ENCODE data around the gene COL9A3.

COL9A3 gene

DNA sequence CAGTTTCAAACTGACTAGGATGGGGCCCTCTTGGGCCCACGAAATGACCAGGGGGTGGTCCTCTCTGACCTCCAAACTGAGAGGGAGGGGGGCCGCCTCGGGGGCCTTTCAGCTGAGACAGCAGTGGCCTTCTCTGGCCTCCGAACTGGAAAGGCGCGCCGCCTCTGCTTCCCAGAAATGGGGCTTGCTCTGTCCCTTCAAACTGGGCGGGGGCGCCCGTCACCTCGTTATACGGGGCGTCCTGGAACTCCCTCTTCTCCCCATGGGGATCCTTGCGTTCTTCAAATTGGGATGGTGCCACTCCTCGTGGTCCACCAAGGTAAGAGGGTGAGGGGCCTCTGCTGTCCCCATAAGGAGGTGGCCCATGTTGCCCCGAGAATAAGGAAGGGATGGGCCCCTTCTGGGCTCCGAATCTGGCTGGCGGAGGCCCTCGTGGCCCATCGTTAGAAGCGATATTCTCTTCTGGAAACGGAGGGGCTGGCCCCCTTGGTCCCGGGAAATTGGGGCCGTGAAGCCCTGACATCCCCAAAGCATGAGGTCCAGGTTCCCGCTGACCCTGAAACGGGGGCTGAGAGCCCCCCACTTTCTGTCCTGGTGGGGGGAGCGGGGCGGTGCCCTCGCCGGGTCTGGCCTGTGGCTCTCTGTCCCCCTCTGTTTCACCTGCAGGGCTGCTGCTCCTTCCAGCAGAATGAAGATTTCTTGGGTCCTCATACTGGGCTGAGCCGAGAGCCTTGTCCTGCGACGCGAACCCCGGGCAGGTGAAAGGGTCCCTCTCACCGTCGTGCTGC lies 63.5 kb downstream of the COL9A3 start:
- no peak for DNase-seq (ENCODE audit: low read depth)
- no peak overlapping the region for H3K4me3 ChIP-seq (ENCODE audit: low read length)
- TF ChIP-seq CTCF (conservative IDR thresholded peaks at IDR 0.05; ENCODE audit: low read length) = no peak

- no peak for DNase-seq (ENCODE audit: low read depth)
- no peak for TF ChIP-seq CTCF (conservative IDR thresholded peaks at IDR 0.05; ENCODE audit: low read length)
- H3K4me3 ChIP-seq (ENCODE audit: low read length) = no peak overlapping the region
Observed at GRCh38 chr20:62880935-62881661, 64.2 kb downstream of the COL9A3 start.

- DNase-seq (ENCODE audit: low read depth) = no peak
- no peak for TF ChIP-seq CTCF (conservative IDR thresholded peaks at IDR 0.05; ENCODE audit: low read length)
Observed at GRCh38 chr20:62881662-62882395, 65.0 kb downstream of the COL9A3 start.

DNA sequence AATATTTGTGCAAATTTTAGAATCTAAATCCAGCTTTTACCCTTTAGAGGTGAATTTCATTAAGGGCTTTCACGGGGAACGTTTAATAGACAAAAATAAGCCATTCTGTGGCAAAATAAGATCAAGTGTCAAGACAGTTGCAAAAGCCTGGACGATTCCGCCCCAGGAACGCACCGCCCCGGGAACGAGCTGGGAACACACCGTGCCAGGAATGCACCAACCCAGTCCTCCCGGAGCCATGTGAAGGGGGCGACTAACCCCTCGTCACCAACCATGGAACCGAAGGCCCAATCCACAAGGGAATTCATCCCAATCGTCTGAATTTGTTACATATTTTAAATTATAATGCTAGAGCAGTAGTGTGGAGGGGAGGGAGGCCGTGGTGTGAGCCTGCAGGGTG lies 65.6 kb downstream of the COL9A3 start:
- TF ChIP-seq CTCF (conservative IDR thresholded peaks at IDR 0.05; ENCODE audit: low read length) = no peak
- no peak overlapping the region for H3K4me3 ChIP-seq (ENCODE audit: low read length)
- no peak for DNase-seq (ENCODE audit: low read depth)

More at GRCh38 chr20:62881662-62882395, 65.0 kb downstream of the COL9A3 start:
- no peak overlapping the region for H3K4me3 ChIP-seq (ENCODE audit: low read length)

GRCh38 chr20:62884556-62884955 lies 67.7 kb downstream of the COL9A3 start:
- DNase-seq (ENCODE audit: low read depth) = no peak
- no peak for TF ChIP-seq CTCF (conservative IDR thresholded peaks at IDR 0.05; ENCODE audit: low read length)
- H3K4me3 ChIP-seq (ENCODE audit: low read length) = no peak overlapping the region

- no peak overlapping the region for H3K4me3 ChIP-seq (ENCODE audit: low read length)
- TF ChIP-seq CTCF (conservative IDR thresholded peaks at IDR 0.05; ENCODE audit: low read length) = no peak
- no peak for DNase-seq (ENCODE audit: low read depth)
Observed at GRCh38 chr20:62885046-62885895, 68.4 kb downstream of the COL9A3 start.

Data from AG10803 (cell line).